ENCODE results near the gene AOPEP. TPM values are rescaled to one million over a fixed set of nuclear protein-coding genes. Genes with fewer than 3 reads are reported as not detected.

The AOPEP gene
- total RNA-seq, 5 donors from 2014 or later (not counting 1 experiment from before 2014, with no cell fraction given) = 10.4 to 14.8 (median 11.3) TPM

DNA sequence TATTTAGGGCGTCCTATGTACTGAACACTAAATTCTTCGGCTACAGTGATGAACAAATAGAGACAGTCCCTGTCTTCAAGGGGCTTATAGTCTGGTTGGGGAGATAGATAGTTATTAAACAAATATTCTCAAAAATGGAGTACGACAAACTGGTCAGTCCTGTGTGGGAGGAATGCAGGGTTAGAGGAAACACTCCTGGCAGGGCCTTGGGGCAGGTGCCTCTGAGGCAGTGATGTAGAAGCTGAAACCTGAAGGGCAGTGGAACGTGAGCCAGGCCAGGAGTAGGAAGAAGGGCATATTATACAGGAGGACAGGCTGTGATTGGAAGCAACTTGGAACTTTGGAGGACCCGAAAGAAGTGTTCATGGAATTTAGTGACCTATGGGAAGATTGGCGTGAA, 133.4 kb downstream of the AOPEP start:
- no peaks in the 10 kb centered on the region for H3K27me3 ChIP-seq (replicated peaks in 1 of 2; ENCODE audit: control insufficient read depth in 2 of 2, extremely low read depth in 1 of 2, insufficient read depth in 2 of 2, low read length in 1 of 2)
- Mint-ChIP-seq H3K27ac (peak overlapping the region in 1 of 2 donors; percentile 40), H3K27me3 (no peaks in the 10 kb centered on the region), H3K9me3 (peaks cover 2 to 5% (median 4%) of the 10 kb centered on the region in 3 donors), H3K4me1 (peaks cover 45 to 50% (median 46%) of the 10 kb centered on the region in 3 donors), H3K4me3 (peak overlapping the region in 2 of 3 donors; percentile 3 to 6), H3K36me3 (peaks cover 5% of the 10 kb centered on the region)
- H3K9me3 ChIP-seq = no peaks in the 10 kb centered on the region
- no peak for ATAC-seq (replicated peaks in 1 of 4)
- ChIA-PET CTCF (no interaction called here), POLR2A (no interaction called here)
- DNase-seq = no peak
- H3K27ac ChIP-seq (ENCODE audit: low read length) = no peak overlapping the region
- 98% methylated on average over 5 of the region's 6 CpGs for WGBS (ENCODE audit: insufficient coverage)
- no peak overlapping the region for H3K4me3 ChIP-seq (ENCODE audit: control insufficient read depth in 1 of 2, extremely low read depth in 1 of 2, low read length in 1 of 2)
- H3K4me1 ChIP-seq (ENCODE audit: control insufficient read depth in 1 of 2, extremely low read depth in 1 of 2, insufficient read depth in 2 of 2, low read length in 2 of 2) = peaks cover 14 to 29% of the 10 kb centered on the region in 2 experiments
- H3K36me3 ChIP-seq (ENCODE audit: control insufficient read depth in 2 of 2, extremely low read depth in 1 of 2, insufficient read depth in 1 of 2, low read length in 1 of 2) = no peaks in the 10 kb centered on the region

DNA sequence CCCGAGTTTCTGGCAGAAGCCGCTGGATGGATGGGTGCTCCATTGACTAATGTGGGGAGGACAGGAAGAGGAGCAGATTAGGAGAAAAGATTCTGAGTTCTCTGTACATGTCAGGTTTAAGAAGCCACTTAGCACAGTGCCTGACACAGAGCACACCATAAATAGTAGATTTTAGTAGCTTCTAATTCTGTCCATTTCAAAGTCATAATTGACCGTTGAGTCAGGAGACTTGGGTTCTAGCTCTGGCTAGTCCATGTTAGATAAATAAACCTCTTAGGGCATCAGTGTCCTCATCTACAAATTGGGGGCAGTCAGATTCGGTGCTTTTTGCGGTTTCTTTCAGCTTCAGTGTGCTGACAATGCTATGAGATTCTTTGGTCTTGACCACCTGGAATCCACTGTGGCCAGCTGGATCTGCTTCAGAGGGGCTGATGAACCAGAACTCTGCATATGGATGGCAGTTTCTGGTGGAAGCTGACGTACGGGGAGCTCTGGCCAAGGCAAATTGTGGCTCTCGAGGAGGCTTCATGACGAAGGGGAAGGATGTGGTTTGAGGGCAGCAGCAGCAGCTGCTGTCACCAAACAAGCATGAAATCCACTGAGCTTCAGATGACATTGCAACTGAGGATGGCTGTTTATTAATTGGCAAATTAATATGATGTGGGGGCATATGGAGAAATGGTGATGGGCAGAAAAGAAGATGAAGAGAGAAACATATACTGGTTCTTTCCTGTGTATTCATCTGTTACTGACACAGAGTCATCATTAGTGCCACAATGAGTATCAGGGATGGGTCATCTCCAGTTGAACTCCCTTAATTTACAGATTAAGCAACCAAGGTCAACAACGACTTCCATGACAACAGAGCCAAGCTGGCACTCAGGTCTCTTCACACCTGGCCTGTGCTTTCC, 134.4 kb downstream of the AOPEP start:
- H3K4me3 ChIP-seq (ENCODE audit: control insufficient read depth in 1 of 2, extremely low read depth in 1 of 2, low read length in 1 of 2) = peak overlapping the region; percentile 29 to 38
- peak overlapping the region; percentile 47 to 72 for H3K27ac Mint-ChIP-seq
- H3K4me1 Mint-ChIP-seq = peaks cover 46 to 50% (median 46%) of the 10 kb centered on the region in 3 donors
- no peaks in the 10 kb centered on the region for H3K27me3 ChIP-seq (replicated peaks in 1 of 2; ENCODE audit: control insufficient read depth in 2 of 2, extremely low read depth in 1 of 2, insufficient read depth in 2 of 2, low read length in 1 of 2)
- ATAC-seq (replicated peaks in 1 of 4) (peak; percentile 92 to 98 (median 96)), DNase-seq (peak; percentile 28 to 89 (median 77))
- no peaks in the 10 kb centered on the region for H3K36me3 ChIP-seq (ENCODE audit: control insufficient read depth in 2 of 2, extremely low read depth in 1 of 2, insufficient read depth in 1 of 2, low read length in 1 of 2)
- H3K27ac ChIP-seq (ENCODE audit: low read length) = peak overlapping the region; percentile 58
- WGBS (ENCODE audit: insufficient coverage) = 3% methylated on average over 8 of the region's 10 CpGs
- no peaks in the 10 kb centered on the region for H3K27me3 Mint-ChIP-seq
- peaks cover 5% of the 10 kb centered on the region for H3K36me3 Mint-ChIP-seq
- ChIA-PET CTCF (interaction anchor here in 1 of 2 donors (0.6 to 2.2 kb wide), 5 partner anchors 9 to 92 kb away, joined by 3 to 12 read pairs (median 3); no protein-coding TSS in a partner anchor), POLR2A (interaction anchor here in 1 of 2 donors (0.5 to 1.5 kb wide), 2 partner anchors 10 to 135 kb away, joined by 3 to 5 read pairs; no protein-coding TSS in a partner anchor)
- H3K9me3 ChIP-seq = no peaks in the 10 kb centered on the region
- peaks cover 2 to 5% (median 4%) of the 10 kb centered on the region in 3 donors for H3K9me3 Mint-ChIP-seq
- H3K4me3 Mint-ChIP-seq = peak overlapping the region; percentile 60 to 77 (median 64)
- peaks cover 14 to 29% of the 10 kb centered on the region in 2 experiments for H3K4me1 ChIP-seq (ENCODE audit: control insufficient read depth in 1 of 2, extremely low read depth in 1 of 2, insufficient read depth in 2 of 2, low read length in 2 of 2)

DNA sequence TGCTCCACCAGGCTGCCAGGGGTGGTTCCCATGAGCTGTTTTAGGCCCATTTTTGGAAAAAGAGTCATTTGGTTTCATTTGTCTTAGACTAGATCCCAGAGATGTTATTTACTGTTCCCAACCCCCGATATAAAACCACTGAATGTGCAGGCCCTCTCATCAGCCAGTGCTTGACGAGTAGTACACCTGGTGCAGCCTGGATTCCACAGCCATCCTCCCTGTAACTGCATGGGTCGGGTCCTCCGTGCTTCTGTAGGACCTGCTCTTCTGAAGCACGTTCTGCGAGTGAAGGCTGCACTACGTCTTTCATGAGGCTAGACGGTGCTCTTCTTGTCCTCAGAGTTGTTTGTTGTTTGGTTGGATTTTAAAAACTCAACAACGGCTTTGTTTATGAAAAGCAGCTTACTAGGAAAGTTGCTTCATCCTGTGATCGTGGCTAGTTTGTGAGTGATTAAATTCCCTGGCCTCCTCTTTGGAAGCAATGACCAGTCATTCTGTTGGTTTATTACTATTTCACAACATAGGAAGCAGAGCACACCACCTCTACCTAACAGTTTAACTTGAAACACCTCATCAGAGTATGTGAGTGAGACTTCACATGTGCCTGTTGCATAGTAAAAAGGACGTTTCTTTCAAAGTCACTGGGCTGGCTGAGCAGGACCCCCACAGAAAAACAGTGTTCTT, 135.2 kb downstream of the AOPEP start:
- peaks cover 46 to 50% (median 46%) of the 10 kb centered on the region in 3 donors for H3K4me1 Mint-ChIP-seq
- peaks cover 5% of the 10 kb centered on the region for H3K36me3 Mint-ChIP-seq
- ATAC-seq (replicated peaks in 1 of 4) (peak in 1 of 4 experiments; percentile 29), DNase-seq (peak in 5 of 35 experiments; percentile 3 to 27 (median 8))
- H3K36me3 ChIP-seq (ENCODE audit: control insufficient read depth in 2 of 2, extremely low read depth in 1 of 2, insufficient read depth in 1 of 2, low read length in 1 of 2) = no peaks in the 10 kb centered on the region
- H3K4me1 ChIP-seq (ENCODE audit: control insufficient read depth in 1 of 2, extremely low read depth in 1 of 2, insufficient read depth in 2 of 2, low read length in 2 of 2) = peaks cover 14 to 29% of the 10 kb centered on the region in 2 experiments
- H3K4me3 Mint-ChIP-seq = peak overlapping the region; percentile 60 to 77 (median 64)
- no peaks in the 10 kb centered on the region for H3K27me3 Mint-ChIP-seq
- peak overlapping the region; percentile 47 to 72 for H3K27ac Mint-ChIP-seq
- ChIA-PET POLR2A (interaction anchor here (0.5 to 1.5 kb wide), 3 partner anchors 9 to 136 kb away, joined by 3 to 5 read pairs (median 3); no protein-coding TSS in a partner anchor), CTCF (interaction anchor here (0.6 to 2.2 kb wide), 4 partner anchors 10 to 91 kb away, joined by 3 to 12 read pairs (median 3); no protein-coding TSS in a partner anchor)
- H3K9me3 ChIP-seq = no peaks in the 10 kb centered on the region
- H3K4me3 ChIP-seq (ENCODE audit: control insufficient read depth in 1 of 2, extremely low read depth in 1 of 2, low read length in 1 of 2) = peak overlapping the region in 1 of 2 donors; percentile 38
- no peaks in the 10 kb centered on the region for H3K27me3 ChIP-seq (replicated peaks in 1 of 2; ENCODE audit: control insufficient read depth in 2 of 2, extremely low read depth in 1 of 2, insufficient read depth in 2 of 2, low read length in 1 of 2)
- WGBS (ENCODE audit: insufficient coverage) = 56% methylated on average over 7 of the region's 11 CpGs
- H3K9me3 Mint-ChIP-seq = peaks cover 2 to 5% (median 4%) of the 10 kb centered on the region in 3 donors
- peak overlapping the region; percentile 58 for H3K27ac ChIP-seq (ENCODE audit: low read length)

DNA sequence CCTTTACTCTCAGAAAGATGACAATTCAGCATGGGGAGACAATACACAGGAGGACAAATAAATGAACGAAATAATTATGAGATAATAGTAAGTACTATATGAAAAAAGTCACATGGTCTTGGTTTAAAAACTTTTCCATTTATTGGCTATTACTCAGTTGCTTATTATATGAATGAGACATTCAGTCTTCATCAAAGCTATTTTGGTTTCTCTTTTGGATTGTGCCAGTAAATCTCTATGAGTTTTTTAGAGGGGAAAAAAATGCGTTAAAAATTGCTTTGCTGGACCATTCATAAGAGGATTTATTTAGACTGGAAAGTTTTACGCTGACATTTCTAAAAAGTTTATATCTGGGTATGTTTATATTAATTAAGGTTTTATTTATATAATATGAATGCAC, 137.7 kb downstream of the AOPEP start:
- no peaks in the 10 kb centered on the region for H3K27me3 Mint-ChIP-seq
- Histone ChIP-seq H3K36me3 (ENCODE audit: control insufficient read depth in 2 of 2, extremely low read depth in 1 of 2, insufficient read depth in 1 of 2, low read length in 1 of 2) (no peaks in the 10 kb centered on the region), H3K27me3 (replicated peaks in 1 of 2; ENCODE audit: control insufficient read depth in 2 of 2, extremely low read depth in 1 of 2, insufficient read depth in 2 of 2, low read length in 1 of 2) (no peaks in the 10 kb centered on the region), H3K4me3 (ENCODE audit: control insufficient read depth in 1 of 2, extremely low read depth in 1 of 2, low read length in 1 of 2) (no peak overlapping the region), H3K27ac (ENCODE audit: low read length) (no peak overlapping the region), H3K4me1 (ENCODE audit: control insufficient read depth in 1 of 2, extremely low read depth in 1 of 2, insufficient read depth in 2 of 2, low read length in 2 of 2) (peaks cover 14 to 29% of the 10 kb centered on the region in 2 experiments), H3K9me3 (no peaks in the 10 kb centered on the region)
- ChIA-PET CTCF (interaction anchor here in 1 of 2 donors (0.5 kb wide), 1 partner anchor 863 kb away, joined by 6 read pairs; no protein-coding TSS in a partner anchor), POLR2A (no interaction called here)
- H3K9me3 Mint-ChIP-seq = no peaks in the 10 kb centered on the region
- H3K36me3 Mint-ChIP-seq = no peaks in the 10 kb centered on the region
- no CpG with 5 or more reads among the region's 3 CpGs for WGBS (ENCODE audit: insufficient coverage)
- no peak for ATAC-seq (replicated peaks in 1 of 4)
- H3K4me1 Mint-ChIP-seq = peaks cover 46 to 50% (median 48%) of the 10 kb centered on the region in 3 donors
- no peak overlapping the region for H3K27ac Mint-ChIP-seq
- no peak for DNase-seq
- H3K4me3 Mint-ChIP-seq = no peak overlapping the region

DNA sequence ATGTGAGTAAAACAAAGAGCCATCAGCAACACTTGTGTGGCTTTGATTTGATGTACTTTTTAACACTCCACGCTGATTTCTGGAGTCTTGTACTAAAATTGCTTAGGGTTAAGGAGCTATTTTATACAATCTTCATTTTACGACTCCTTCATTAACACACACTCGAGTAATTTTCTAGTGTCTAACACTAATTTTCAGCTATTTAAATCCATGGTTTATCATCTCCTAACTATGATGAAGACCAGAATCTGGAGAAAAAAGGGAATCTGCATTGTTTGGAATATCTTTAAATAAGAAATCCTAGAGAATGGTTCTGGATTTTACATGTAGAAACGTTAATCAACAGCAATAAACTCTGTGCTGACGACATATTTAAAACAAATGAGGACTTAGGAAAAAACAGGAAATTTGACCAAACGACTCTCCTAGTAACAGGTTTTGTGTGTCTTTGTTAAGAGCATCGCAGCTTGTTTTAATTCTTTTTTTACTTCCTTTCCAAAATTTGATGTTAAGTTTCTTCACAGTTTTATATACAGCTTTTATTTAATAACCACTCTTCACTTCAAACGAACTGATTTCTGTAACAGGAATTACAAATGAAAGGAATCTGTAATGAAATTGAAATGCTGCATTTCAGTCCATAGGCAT, 138.5 kb downstream of the AOPEP start:
- Mint-ChIP-seq H3K4me1 (peaks cover 47 to 50% (median 47%) of the 10 kb centered on the region in 3 donors), H3K4me3 (no peak overlapping the region), H3K27ac (no peak overlapping the region), H3K36me3 (no peaks in the 10 kb centered on the region), H3K9me3 (no peaks in the 10 kb centered on the region), H3K27me3 (no peaks in the 10 kb centered on the region)
- CTCF ChIA-PET = no interaction called here
- no peaks in the 10 kb centered on the region for H3K36me3 ChIP-seq (ENCODE audit: control insufficient read depth in 2 of 2, extremely low read depth in 1 of 2, insufficient read depth in 1 of 2, low read length in 1 of 2)
- no peaks in the 10 kb centered on the region for H3K27me3 ChIP-seq (replicated peaks in 1 of 2; ENCODE audit: control insufficient read depth in 2 of 2, extremely low read depth in 1 of 2, insufficient read depth in 2 of 2, low read length in 1 of 2)
- no peak overlapping the region for H3K4me3 ChIP-seq (ENCODE audit: control insufficient read depth in 1 of 2, extremely low read depth in 1 of 2, low read length in 1 of 2)
- ATAC-seq (replicated peaks in 1 of 4) (no peak), DNase-seq (no peak)
- peaks cover 17 to 30% of the 10 kb centered on the region in 2 experiments for H3K4me1 ChIP-seq (ENCODE audit: control insufficient read depth in 1 of 2, extremely low read depth in 1 of 2, insufficient read depth in 2 of 2, low read length in 2 of 2)
- WGBS (ENCODE audit: insufficient coverage) = no CpG with 5 or more reads among the region's 8 CpGs
- H3K27ac ChIP-seq (ENCODE audit: low read length) = no peak overlapping the region
- POLR2A ChIA-PET = no interaction called here
- no peaks in the 10 kb centered on the region for H3K9me3 ChIP-seq

Data from T-cell (primary cell).